HG03097 (cell line): ENCODE data around the gene GZMA.
A peak's percentile ranks its signal among the peaks of the same experiment; 100 is the strongest.
"Not testable (repeated sequence)": the region's sequence is repeated elsewhere in the genome, so short reads cannot be mapped to it uniquely, and the experiment has no call there.

ENCODE experiments used
- ATAC-seq: cut with Tn5 transposase; IDR thresholded peaks from one replicate; pipeline ENCODE4 v1.9.1; 2021; ENCODE audit not compliant: unreplicated experiment, low FRiP score

The GZMA gene

GRCh38 chr5:55102348-55102747, at the start of gene GZMA:
GZMA (plus strand) TSS chr5:55102646; CDS start chr5:55102683, 37 bp downstream.
- no peak for ATAC-seq

- no peak for ATAC-seq
Observed at GRCh38 chr5:55055183-55055582, 47.3 kb upstream of the GZMA start.

- ATAC-seq = no peak
Observed at GRCh38 chr5:55062039-55062779, 40.2 kb upstream of the GZMA start.

- ATAC-seq = no peak
Observed at GRCh38 chr5:55063220-55063863, 39.1 kb upstream of the GZMA start.

- no peak for ATAC-seq
Observed at GRCh38 chr5:55063899-55064298, 38.5 kb upstream of the GZMA start.

- no peak for ATAC-seq
Observed at GRCh38 chr5:55064523-55064922, 37.9 kb upstream of the GZMA start.

- ATAC-seq = no peak
Observed at GRCh38 chr5:55066277-55066676, 36.2 kb upstream of the GZMA start.

- no peak for ATAC-seq
Observed at GRCh38 chr5:55070968-55071367, 31.5 kb upstream of the GZMA start.

- ATAC-seq = no peak
Observed at GRCh38 chr5:55071413-55071812, 31.0 kb upstream of the GZMA start.

GRCh38 chr5:55072666-55073065, 29.8 kb upstream of the GZMA start:
- ATAC-seq = no peak

- ATAC-seq = no peak
Observed at GRCh38 chr5:55073211-55073610, 29.2 kb upstream of the GZMA start.

- no peak for ATAC-seq
Observed at GRCh38 chr5:55081541-55081940, 20.9 kb upstream of the GZMA start.

GRCh38 chr5:55089301-55089700, 13.1 kb upstream of the GZMA start:
- not testable (repeated sequence) for ATAC-seq

- ATAC-seq = not testable (repeated sequence)
Observed at GRCh38 chr5:55091011-55091410, 11.4 kb upstream of the GZMA start.

- no peak for ATAC-seq
Observed at GRCh38 chr5:55096182-55096581, 6.3 kb upstream of the GZMA start.

GRCh38 chr5:55096861-55097260, 5.6 kb upstream of the GZMA start:
- no peak for ATAC-seq

- ATAC-seq = not testable (repeated sequence)
Observed at GRCh38 chr5:55101148-55101547, 1.3 kb upstream of the GZMA start.

GRCh38 chr5:55101556-55102276, 730 bp upstream of the GZMA start:
- ATAC-seq = peak; percentile 50

- ATAC-seq = no peak
Observed at GRCh38 chr5:55104036-55104772, 1.8 kb downstream of the GZMA start.

- ATAC-seq = no peak
Observed at GRCh38 chr5:55104946-55105701, 2.7 kb downstream of the GZMA start.
